Activated T-cell treated with anti-CD3 and anti-CD28 coated beads, Interleukin-2, amount 50 U/mL, for 1 hour (primary cell): ENCODE measurements around the gene ETFA.

Experiments used
- DNase-seq: peaks from one replicate; pipeline ENCODE4 v3.0.0-alpha.2; 2020

The ETFA gene

GRCh38 chr15:76169018-76169417 is 142.3 kb downstream of the ETFA start:
- DNase-seq: no peak

- DNase-seq: no peak
Observed at GRCh38 chr15:76168237-76168984, 142.9 kb downstream of the ETFA start.

GRCh38 chr15:76165951-76166350 is 145.3 kb downstream of the ETFA start:
- DNase-seq: no peak
